GM19463 (cell line): Measurements from ENCODE around the gene CD300E.
"Not testable (repeated sequence)": the region's sequence is repeated elsewhere in the genome, so short reads cannot be mapped to it uniquely, and the experiment has no call there.

Source experiments
- ATAC-seq: cut with Tn5 transposase; IDR thresholded peaks from one replicate; pipeline ENCODE4 v1.9.1; 2021; ENCODE audit warnings: mild to moderate bottlenecking, moderate library complexity; ENCODE audit not compliant: unreplicated experiment

Gene CD300E

DNA sequence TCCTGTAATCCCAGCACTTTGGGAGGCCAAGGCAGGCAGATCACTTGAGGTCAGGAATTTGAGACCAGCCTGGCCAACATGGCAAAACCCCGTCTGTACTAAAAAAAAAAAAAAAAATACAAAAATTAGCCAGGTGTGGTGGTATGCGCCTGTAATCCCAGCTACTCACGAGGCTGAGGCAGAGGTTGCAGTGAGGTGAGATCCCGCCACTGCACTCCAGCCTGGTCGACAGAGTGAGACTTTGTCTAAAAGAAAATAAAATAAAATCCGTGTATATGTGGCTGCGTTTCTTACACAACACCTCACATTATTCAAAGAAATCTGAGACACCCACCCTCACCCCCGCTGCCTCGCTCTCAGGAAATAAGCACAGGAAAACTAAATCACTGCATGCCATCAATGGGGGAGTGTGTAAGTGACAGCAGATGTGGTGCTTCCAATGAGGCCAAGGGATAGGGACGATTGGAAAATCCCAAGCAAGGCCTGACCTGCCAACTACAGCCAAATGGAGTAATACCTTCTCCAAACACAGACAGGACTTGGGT, 13.1 kb upstream of the CD300E start:
- ATAC-seq = not testable (repeated sequence)

DNA sequence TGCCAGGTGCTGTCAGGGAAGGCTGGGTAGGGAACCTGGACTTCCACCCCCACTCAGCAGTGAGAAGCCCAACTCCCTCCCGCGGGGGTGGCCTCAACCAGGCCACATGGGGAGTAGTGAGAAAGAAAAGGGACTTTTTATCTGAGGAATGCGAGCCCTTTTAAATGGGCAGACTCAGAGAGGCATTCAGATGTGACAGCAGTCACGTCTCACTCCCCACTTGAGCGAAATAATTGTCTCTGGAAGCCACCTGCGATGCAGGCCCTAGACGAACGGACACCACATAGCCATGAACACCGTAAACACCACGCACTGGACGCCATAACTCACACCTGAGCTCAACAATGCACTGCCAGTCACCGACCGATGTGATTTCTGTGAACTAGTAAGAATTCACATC, 11.9 kb upstream of the CD300E start:
- no peak for ATAC-seq

DNA sequence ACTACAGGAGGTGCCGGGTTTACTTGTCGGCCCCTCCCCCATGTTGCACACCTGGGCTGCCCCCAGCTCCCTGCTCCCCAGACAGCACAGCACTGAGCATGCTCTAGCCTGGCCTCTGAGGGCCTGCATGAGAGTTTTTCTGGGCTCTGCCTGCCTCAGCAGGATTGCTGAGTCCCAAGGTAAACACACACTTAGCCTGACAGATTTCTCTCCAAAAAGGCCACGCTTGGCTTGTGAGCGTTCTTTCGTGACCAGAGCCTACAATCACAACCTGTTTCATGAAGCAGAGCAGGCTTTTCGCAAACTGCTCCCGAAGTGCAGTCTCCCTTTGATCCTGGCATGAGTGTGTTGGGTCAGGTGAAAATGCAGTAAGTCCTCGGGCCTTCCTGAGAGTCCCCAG, 9.8 kb upstream of the CD300E start:
- ATAC-seq = no peak

DNA sequence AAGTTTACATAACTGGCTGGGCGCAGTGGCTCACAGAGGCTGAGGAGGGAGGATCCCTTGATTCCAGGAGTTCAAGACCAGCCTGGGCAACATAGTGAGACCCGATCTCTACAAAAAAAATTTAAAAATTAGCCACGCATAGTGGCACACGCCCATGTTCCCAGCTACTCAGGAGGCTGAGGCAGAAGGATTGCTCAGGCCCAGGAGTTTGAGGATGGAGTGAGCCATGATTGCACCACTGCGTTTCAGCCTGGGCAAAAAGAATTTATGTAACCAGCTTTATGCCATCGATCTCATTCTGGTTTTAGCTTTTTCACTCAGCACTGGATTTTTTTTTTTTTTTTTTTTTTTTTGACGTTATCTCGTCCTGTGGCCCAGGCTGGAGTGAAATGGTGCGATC, 9.1 kb upstream of the CD300E start:
- no peak for ATAC-seq

DNA sequence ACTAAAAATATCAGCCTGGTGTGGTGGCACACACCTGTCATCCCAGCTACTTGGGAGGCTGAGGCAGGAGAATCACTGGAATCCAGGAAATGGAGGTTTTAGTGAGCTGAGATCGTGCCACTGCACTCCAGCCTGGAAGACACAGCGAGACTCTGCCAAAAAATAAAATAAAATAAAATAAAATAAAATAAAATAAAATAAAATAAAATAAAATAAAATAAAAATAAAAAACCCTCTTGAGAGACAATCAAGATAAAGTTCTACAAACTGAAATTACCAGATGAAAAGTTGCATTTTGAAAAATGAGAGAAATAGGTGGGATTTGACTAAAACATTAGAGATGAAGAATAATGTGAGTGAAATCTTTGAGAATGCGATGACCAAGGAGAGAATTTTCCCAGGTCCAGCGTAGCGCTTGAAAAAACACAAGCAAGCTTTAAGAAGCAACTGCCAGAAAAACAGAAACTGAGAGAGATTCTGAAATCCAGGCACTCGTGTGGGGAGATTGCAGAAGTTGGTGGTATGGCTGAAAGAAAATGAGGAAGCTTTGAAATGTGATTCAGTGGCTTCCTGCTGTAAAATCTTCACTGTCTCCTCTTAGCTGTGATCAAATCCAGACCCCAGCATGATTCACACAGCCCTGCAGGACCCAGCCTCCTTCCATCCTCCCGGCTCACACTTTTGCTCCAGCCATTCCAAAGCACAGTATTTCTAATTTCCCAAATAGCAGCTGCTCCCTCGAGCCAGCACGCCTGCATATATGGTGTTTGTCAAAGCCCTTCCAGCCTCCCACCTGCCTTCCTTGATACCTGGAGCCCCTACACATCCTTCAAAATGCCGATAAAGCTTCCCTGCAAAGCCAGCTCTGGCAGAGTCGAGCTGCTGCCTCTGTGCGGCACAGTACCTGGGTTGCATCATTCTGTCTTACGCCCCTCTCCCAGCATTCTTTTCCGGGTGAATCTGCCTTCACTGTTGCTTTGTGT, 8.2 kb upstream of the CD300E start:
- no peak for ATAC-seq

DNA sequence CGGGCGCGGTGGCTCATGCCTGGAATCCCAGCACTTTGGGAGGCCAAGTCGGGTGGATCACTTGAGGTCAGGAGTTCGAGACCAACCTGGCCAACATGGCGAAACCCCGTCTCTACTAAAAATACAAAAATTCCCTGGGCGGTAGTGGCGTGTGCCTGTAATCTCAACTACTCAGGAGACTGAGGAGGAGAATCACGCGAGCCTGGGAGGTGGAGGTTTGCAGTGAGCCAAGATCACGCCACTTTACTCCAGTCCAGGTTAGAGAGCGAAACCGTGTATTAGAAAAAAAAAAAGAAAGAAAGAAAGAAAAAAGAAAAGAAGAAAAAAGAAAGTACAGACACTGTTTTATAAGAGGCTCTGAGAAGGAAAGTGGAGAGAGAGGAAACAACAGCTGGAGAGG, 6.7 kb upstream of the CD300E start:
- ATAC-seq = not testable (repeated sequence)

DNA sequence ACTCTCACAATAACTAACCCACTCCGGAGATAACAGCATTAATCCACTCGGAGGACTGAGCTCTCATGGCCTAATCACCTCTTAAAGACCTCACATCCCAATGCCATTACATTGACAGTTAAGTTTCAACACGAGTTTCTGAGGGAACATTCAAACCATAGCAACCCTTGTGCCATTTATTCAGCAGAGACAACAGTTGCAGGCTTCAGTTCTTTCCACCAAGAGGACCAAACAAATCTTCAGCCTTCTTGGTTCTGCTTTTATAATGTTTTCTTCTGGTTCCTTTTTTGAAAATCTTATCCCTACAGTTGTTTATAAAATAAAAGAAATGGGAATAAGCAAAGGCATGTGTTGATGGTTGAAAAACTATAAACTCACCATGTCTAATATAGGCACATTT, 2.1 kb upstream of the CD300E start:
- ATAC-seq = no peak

DNA sequence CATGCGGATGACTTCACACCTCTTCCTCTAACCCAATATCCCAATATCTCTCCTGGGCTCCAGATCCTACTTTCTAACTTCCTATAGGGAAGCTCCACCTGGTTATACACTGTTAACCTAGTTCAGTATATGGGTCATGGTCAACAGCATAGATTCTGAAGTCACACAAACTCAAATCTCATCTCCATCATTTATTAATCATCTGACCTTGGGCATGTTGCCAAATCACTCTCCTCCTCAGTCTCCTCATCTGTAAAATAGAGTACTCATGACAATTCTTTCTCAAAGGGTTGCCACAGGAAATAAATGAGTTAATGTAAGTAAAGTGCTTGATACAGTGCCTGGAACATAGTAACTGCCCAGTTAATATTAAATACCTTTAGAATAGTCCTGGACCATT, 593 bp upstream of the CD300E start:
- no peak for ATAC-seq

DNA sequence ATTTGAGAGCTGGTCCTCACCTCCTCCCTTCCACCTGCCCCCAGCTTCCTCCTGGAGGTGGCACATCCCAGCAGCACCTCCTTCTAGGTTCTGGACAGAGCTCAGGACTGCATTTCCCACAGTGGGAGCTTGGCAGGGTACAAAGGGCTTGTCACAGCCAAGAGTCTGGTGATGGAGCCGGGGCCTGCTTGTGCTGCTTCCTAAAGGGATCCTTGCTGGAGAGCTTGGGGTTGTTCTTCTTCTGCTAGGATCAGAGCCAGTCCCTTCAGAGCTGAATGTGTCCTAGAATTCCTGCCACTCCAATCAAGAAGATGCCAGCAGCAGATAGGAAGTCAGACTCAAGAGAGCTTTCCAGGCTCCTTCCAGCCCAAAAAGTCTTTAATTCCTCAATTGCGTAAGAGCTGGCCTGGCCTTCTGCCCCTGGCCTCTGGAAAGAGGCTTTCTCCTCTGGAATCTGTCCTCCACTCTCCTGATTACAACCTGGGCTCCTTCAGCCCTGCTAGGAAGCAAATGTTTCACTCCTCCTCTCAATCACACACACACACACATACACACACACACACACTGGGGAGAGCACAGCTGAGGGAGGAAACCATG, 4.4 kb downstream of the CD300E start:
- no peak for ATAC-seq

DNA sequence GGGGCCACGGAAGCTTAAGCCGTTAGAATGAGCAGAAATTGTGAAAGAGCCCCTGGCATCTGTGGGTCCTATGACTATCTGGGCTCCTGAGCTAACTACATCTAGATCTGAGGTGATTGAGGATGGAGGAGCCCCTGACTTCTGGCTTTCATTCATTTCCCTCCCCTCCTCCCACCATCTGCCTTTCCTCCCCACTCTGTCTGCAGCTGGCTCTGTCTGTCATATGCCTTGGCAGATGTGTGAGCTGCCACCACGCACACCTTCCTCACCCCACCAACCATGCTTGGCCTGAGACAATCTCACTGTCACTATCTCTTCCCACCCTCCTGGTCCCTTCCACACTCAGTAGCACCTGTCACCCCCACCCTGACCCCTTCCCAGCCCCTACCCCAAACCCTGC, 5.1 kb downstream of the CD300E start:
- ATAC-seq = no peak

DNA sequence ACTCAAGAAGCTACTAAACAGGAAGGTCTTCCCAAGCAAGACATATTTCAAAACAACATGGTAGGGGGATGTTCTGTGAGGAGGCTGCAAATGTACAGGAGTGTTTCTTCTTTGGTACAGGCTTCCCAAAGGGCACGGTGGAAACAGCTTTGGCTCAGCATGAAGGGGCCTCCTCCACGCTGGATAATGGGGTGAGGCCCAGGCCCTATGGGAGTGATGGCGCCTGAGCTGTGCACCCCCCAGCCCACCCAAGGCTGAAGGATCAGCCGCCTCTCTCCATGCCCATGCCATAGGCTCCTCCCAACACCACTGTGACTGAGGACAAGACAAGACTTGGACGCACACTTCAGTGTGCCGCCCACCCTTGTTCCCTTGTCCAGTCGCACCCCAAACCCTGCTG, 6.8 kb downstream of the CD300E start:
- no peak for ATAC-seq

DNA sequence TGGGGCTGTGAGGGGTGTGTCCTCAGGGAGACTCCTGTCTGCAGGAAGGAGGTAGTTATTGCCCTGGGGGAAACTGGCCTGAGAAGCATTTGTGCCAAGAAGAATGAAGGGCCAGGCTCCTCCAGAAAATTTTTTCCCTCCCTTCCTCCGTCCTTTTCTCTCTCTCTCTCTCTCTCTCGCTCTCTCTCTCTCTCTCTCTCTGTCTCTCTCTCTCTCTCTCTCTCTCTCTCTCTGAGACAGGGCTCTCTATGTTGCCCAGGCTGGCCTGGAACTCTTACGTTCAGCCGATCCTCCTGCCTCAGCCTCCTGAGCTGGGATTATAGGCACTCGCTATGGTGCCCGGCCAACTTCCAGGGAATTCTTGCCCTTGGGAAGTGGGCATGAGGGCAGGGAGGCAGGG, 11.5 kb downstream of the CD300E start:
- ATAC-seq = no peak

DNA sequence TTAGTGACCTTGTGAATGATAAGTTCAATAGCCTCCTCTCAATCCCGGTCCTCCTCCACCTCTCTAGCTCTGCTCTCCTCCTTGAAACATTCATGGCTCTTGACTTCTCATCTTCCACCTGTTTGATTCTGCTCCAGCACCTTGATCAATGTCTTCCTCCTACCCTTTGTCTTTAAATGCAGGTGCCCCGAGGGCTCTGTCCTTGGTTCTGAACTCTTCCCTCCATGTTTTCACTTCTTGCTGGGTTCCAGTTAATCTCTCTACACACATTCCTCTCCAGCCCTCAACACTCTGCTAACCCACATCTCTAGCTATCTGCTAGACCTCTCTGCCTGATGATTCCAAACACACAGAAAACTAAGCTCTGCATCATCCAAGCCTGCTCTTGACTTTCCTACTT, 13.4 kb downstream of the CD300E start:
- no peak for ATAC-seq

DNA sequence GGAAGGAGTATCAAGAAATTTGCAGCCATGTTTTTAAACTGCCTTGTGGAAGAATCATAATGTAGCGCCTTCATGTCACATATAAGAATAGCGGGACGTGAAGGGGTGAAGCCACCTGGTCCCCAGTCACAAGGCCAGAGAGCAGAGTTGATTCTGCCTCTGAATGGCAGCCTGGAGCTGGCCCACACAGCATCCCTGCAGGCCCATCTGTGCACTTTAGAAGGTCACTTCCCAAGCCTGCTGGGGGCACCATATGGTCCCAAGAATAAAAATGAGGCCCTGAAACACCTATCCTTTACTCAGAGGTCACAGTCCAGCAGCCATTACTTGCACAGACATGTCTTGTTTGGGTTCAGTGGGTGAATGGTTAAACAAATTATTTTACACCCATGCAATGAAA, 15.0 kb downstream of the CD300E start:
- ATAC-seq = no peak

DNA sequence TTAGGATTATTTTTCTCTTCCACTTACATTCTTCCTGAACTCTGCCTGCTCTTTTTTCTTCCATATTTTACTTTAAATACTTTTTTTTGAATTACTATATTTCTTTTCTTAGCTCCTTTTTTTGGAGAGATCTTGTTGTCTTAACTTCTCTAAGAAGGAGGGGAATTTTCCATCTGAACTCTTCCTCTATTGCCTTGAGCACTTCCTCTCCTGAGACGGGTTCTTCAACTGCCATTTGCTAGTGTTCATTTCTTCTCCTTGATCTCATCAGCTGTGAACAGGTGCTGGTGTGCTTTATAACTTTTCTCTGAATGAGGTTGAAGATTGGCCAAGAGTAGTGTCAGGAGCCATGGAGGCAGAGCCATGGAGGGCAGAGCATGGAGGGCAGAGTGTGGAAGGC, 16.3 kb downstream of the CD300E start:
- no peak for ATAC-seq

DNA sequence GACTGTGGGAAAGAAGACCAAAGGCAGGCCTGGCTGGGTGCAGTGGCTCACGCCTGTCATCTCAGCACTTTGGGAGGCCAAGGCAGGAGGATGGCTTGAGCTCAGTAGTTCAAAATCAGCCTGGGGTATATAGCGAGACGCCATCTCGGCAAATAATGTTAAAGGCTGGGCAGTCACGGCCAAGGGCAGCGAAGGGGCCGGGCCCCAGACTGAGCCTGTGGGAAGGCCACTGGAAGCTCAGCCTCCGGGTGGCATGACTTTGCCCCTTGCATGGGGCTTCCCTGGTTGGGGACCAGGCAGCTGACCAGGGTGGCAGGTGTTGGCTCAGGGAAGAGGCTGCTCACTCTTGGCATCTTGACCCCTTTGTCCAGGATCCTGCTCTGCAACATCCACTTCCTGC, 17.5 kb downstream of the CD300E start:
- ATAC-seq = no peak

DNA sequence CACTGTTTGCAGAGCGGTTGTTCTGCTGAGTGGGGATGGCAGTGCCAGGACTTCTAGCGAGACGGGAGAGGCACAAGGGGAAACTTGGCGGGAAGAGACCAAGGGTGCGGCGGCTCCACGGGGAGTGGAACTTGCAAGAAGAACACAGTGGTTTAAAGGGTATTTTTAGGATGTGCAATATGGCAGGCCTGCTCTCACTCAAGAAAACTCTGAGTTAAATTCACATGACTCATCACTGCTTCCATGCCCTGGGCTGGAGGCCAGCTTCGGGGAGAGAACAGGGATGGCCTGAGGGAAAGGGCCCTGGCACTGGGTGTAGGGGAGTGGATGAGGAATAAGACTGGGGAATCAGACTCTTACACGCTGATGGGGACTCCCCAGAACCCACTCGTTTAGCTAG, 18.2 kb downstream of the CD300E start:
- ATAC-seq = no peak

DNA sequence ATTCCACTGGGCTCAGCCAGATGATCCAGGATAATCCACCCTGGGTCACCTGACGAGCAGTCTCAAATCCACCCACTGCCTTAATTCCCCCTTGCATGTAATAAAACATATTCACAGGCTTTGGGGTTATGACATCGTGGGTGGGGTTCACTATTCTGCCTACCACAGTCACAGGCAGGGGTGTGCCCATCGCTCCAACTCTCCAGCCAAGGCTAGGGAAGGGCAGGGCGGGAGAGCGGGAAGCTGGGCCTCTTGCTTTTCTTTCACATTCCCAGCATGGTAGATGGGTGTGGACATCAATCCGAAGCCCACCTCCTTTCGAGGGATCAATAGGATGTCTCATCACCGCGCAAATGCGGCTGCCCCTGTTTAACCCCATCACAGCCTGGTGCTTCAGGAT, 18.8 kb downstream of the CD300E start:
- no peak for ATAC-seq

DNA sequence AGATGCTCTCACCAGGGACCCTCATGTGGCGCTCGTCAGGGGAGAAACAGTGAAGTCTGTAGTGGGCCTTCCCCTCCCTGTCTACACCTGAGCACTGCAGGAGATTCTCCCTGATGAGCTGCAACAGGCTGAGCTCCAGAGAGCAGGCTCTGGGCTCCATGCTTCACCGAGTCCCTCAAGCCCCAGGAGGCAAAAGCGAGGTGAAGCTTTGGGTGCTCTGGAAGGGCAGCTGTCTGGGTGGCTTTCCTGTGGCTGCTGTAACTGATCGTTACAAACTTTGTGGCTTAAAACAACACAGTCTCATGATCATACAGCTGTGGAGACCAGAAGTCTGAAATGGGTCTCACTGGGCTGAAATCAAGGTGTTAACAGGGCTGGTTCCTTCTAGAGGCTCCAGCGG, 19.3 kb downstream of the CD300E start:
- no peak for ATAC-seq

DNA sequence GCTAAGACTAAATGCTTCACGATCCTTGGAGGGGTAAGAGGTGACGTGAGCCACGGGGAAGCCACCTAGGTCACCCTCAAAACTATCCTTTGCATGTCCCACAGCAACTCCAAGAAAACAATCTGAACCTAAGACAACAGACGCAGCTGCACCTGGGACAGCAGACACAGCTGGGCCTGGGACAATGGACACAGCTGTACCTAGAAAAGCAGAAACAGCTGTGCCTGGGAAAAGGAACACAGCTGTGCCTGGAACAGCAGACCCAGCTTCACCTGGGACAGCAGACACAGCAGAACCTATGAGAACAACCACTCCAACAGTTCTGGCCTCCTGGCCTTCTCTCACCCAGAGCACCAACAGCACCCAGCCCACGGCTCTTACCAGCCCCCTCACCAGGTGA, 19.8 kb downstream of the CD300E start:
- ATAC-seq = no peak

DNA sequence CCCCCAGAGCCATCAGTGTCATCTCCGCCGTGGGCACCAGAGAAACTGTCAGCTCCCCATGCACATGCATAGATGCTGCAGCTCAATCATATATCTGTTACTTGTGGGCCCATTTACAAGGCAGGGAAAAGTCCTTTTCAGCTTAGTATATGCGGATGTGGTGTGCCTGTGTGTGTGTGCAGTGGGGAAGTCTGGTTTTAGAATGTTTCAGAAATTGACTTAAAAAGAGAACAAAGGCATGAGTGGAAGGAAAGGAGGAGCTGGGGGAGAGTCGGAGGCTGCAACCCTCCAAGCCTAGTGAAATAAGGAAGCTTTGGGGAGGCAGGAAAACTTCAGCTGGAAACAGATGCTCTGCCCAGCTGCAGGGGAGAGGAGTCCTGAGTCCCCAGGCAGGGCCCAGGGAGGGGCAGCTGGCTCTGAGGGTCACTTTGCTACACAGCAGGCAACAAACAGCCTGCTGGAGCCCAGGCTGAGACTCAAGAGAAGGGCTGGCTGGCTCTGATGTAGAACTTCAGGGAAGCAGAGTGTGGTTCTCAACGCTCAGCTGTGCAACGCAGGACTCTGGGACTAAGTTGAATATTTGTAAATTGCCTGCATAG, 20.4 kb downstream of the CD300E start:
- no peak for ATAC-seq
